GM23338 (cell line): ENCODE data around the gene CH25H. TPM values are rescaled to one million over a fixed set of nuclear protein-coding genes. Genes with fewer than 3 reads are reported as not detected.
"Not testable (repeated sequence)": the region's sequence is repeated elsewhere in the genome, so short reads cannot be mapped to it uniquely, and the experiment has no call there.

Experiments used
- ATAC-seq: fragments of 200-7000 bp; cut with Tn5 transposase; 3 replicates; pipeline ENCODE4 v1.9.1; 2020
- DNase-seq: peaks from one replicate; pipeline ENCODE4 v3.0.0-alpha.2; 2015; ENCODE audit warnings: low spot score
- H2AFZ ChIP-seq: fragments of 200-600 bp; sonication (generic); 2 replicates; pipeline ENCODE4 v1.8.0; 2016; ENCODE audit warnings: antibody characterized with exemption, mild to moderate bottlenecking, moderate library complexity
- H3F3A ChIP-seq: fragments of 200-600 bp; sonication (generic); replicated peaks from 2 replicates; pipeline ENCODE4 v1.8.0; 2017; ENCODE audit warnings: antibody characterized with exemption, mixed run types, low read depth
- H3K27ac ChIP-seq: fragments of 200-600 bp; sonication (generic); 2 replicates; pipeline ENCODE4 v1.6.1; 2016; ENCODE audit warnings: low read depth
- H3K27me3 ChIP-seq: fragments of 200-600 bp; sonication (generic); 2 replicates; pipeline ENCODE4 v1.8.0; 2016; ENCODE audit warnings: mild to moderate bottlenecking, mixed run types, moderate library complexity; ENCODE audit not compliant: insufficient read depth
- H3K36me3 ChIP-seq: fragments of 200-600 bp; sonication (generic); 2 replicates; pipeline ENCODE4 v1.8.0; 2016; ENCODE audit warnings: mild to moderate bottlenecking; ENCODE audit not compliant: insufficient read depth
- H3K4me1 ChIP-seq: fragments of 200-600 bp; sonication (generic); 2 replicates; pipeline ENCODE4 v1.8.0; 2016; ENCODE audit warnings: mild to moderate bottlenecking, moderate library complexity; ENCODE audit not compliant: insufficient read depth
- H3K4me2 ChIP-seq: fragments of 200-600 bp; sonication (generic); 2 replicates; pipeline ENCODE4 v1.7.1; 2017; ENCODE audit warnings: mixed run types
- H3K4me3 ChIP-seq: fragments of 200-600 bp; sonication (generic); 2 replicates; pipeline ENCODE4 v1.6.1; 2016; ENCODE audit warnings: mixed run types
- H3K79me2 ChIP-seq: fragments of 200-600 bp; sonication (generic); replicated peaks from 2 replicates; pipeline ENCODE4 v1.8.0; 2017; ENCODE audit warnings: mild to moderate bottlenecking; ENCODE audit not compliant: insufficient read depth
- H3K9me2 ChIP-seq: fragments of 200-600 bp; sonication (generic); 2 replicates; pipeline ENCODE4 v1.8.0; 2017; ENCODE audit not compliant: insufficient read depth
- H4K20me1 ChIP-seq: fragments of 200-600 bp; sonication (generic); replicated peaks from 2 replicates; pipeline ENCODE4 v1.8.0; 2017; ENCODE audit warnings: mild to moderate bottlenecking; ENCODE audit not compliant: insufficient read depth
- H3K27ac Mint-ChIP-seq: 2 replicates; pipeline ENCODE4 v1.8.0; 2020; ENCODE audit warnings: inconsistent platforms, mild to moderate bottlenecking, moderate library complexity, mixed read lengths
- H3K27me3 Mint-ChIP-seq: 3 replicates; pipeline ENCODE4 v1.8.0; 2022; ENCODE audit warnings: low read depth, mild to moderate bottlenecking, moderate library complexity, mixed read lengths, inconsistent platforms; ENCODE audit not compliant: insufficient read depth, poor library complexity
- H3K36me3 Mint-ChIP-seq: 3 replicates; pipeline ENCODE4 v1.8.0; 2021; ENCODE audit warnings: low read depth, mild to moderate bottlenecking, inconsistent platforms, moderate library complexity, mixed read lengths
- H3K4me1 Mint-ChIP-seq: 3 replicates; pipeline ENCODE4 v1.8.0; 2020; ENCODE audit warnings: mild to moderate bottlenecking, inconsistent platforms, mixed read lengths
- H3K4me3 Mint-ChIP-seq: 3 replicates; pipeline ENCODE4 v1.8.0; 2021; ENCODE audit warnings: moderate library complexity, mild to moderate bottlenecking, inconsistent platforms, mixed read lengths
- H3K9me3 Mint-ChIP-seq: 3 replicates; pipeline ENCODE4 v1.8.0; 2020; ENCODE audit warnings: moderate library complexity, mild to moderate bottlenecking, inconsistent platforms, mixed read lengths
- EZH2 ChIP-seq: fragments of 200-600 bp; sonication (generic); IDR thresholded peaks from one replicate; pipeline ENCODE4 v1.8.0; 2017; ENCODE audit warnings: antibody characterized with exemption, mild to moderate bottlenecking, low read depth; ENCODE audit not compliant: unreplicated experiment
- EZH2phosphoT487 ChIP-seq: fragments of 200-600 bp; sonication (generic); IDR thresholded peaks from one replicate; pipeline ENCODE4 v1.8.1; 2018; ENCODE audit warnings: antibody characterized with exemption; ENCODE audit not compliant: unreplicated experiment
- NANOG ChIP-seq: IDR thresholded peaks from 2 replicates; pipeline ENCODE4 v1.6.1; 2016; ENCODE audit warnings: antibody characterized with exemption, borderline replicate concordance
- POLR2AphosphoS5 ChIP-seq: IDR thresholded peaks from 2 replicates; pipeline ENCODE4 v1.6.1; 2016; ENCODE audit warnings: antibody characterized with exemption, low read depth
- ZNF114 ChIP-seq: fragments of 250-450 bp; sonication (Bioruptor Pico); IDR thresholded peaks from 2 replicates; pipeline ENCODE4 v1.5.0; 2020; ENCODE audit warnings: mild to moderate bottlenecking, moderate library complexity
- polyA plus RNA-seq: library from polyadenylated mRNA; unstranded; fragments of >200 nt; fragmentation: Nextera tagmentation; extraction: Ambion mirVana; gene quantifications from 2 replicates; pipeline ENCODE4 v1.2.1, GENCODE V29; 2016
- total RNA-seq: library from RNA; depleted of rRNA; stranded (reverse); fragments of >200 nt; shearing (Covaris generic); gene quantifications from 2 replicates; pipeline ENCODE4 v1.2.3, GENCODE V29; 2014
- TF ChIP-seq, protein P1 (sequence below), 2 experiments: fragments of 200-600 bp in 1 of 2; sonication (generic) in 1 of 2; conservative IDR thresholded peaks; 2 replicates each; pipeline versions ENCODE4 v1.5.1 to v1.6.1; 2016 to 2017; ENCODE audit warnings: antibody characterized with exemption in 2 of 2, low read depth in 2 of 2, mild to moderate bottlenecking in 2 of 2, moderate library complexity in 1 of 2

Gene CH25H
- total and polyA plus RNA-seq, 2 experiments from 2014 or later, result 1.3 to 1.7 TPM

DNA sequence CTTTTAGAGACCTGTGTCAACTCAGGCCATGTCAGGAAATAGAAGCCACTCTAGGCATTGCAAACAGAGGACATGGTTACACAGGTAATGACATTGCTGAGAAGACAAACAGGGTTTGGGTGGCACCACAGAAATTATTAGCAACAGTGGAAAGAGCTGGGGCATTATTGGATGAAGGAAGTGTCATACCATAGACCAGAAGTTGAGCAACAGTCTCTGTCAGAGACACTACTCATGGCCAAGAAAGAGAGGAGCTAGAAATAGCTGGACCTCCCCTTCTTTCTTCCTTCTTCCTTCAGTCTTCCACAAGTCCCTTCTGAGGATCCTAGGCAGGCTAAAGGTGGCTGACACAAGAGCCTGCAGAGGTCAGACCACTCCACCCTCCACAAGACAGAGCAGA lies 48.7 kb upstream of the CH25H start (continued):
- no peak for TF ChIP-seq ZNF114 (CRISPR knock-in tag)
- no peak for TF ChIP-seq EZH2
- no peak for TF ChIP-seq POLR2AphosphoS5
- no peak for TF ChIP-seq EZH2phosphoT487

DNA sequence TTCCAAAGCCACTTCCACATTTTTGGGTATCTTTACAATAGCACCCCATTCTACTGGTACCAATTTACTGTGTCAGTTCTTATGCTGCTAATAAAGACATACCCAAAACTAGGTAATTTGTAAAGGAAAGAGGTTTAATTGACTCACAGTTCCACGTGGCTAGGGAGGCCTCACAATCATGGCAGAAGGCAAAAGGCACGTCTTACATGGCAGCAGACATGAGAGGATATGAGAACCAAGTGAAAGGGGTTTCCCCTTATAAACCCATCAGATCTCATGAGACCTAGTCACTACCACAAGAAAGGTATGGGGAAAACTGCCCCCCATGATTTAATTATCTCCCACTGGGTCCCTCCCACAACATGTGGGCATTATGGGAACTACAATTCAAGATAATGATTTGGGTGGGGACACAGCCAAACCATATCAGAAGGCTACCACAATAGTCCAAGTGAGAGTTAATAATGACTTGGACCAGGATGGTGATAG lies 48.0 kb upstream of the CH25H start:
- DNase-seq, H3K4me3 ChIP-seq, H3K36me3 ChIP-seq, H3F3A ChIP-seq, H3K27ac ChIP-seq, H2AFZ ChIP-seq, H3K27me3 ChIP-seq, H3K9me2 ChIP-seq, H4K20me1 ChIP-seq, H3K4me2 ChIP-seq, H3K27ac Mint-ChIP-seq, H3K4me3 Mint-ChIP-seq, ATAC-seq, H3K27me3 Mint-ChIP-seq: not testable (repeated sequence)
- peaks cover 17% of the 10 kb centered on the region; the same call in 2 of the 3 replicates for H3K4me1 Mint-ChIP-seq
- H3K9me3 Mint-ChIP-seq, result peaks cover 33% of the 10 kb centered on the region
- peaks cover 28% of the 10 kb centered on the region for H3K36me3 Mint-ChIP-seq
- Histone ChIP-seq H3K79me2 (peaks cover 12% of the 10 kb centered on the region), H3K4me1 (peaks cover 17% of the 10 kb centered on the region; the same call in 1 of the 2 replicates)

DNA sequence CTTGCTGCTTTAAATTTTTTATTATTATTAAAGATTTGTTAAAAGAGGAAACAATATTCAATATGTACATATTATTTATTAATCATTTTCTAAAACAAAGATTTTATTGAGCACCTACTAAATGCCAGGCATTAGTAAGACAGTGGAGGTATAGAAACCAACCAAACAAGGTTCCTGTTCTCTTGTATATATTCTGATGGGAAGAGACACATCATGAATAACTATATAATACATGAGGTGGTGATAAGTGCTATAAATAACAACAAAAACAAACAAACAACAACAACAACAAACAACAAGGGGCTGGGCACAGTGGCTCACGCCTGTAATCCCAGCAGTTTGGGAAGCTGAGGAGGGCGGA lies 45.1 kb upstream of the CH25H start:
- ATAC-seq (no peak), DNase-seq (no peak)
- H3K9me2 ChIP-seq, result 0 out of 2 replicates have a peak, but pooled peaks cover 7% of the 10 kb centered on the region
- Mint-ChIP-seq H3K9me3 (peaks cover 33% of the 10 kb centered on the region), H3K4me1 (peaks cover 10% of the 10 kb centered on the region; the same call in 2 of the 3 replicates), H3K27ac (no peak overlapping the region), H3K4me3 (no peak overlapping the region), H3K27me3 (peaks cover 11% of the 10 kb centered on the region), H3K36me3 (peaks cover 28% of the 10 kb centered on the region)
- no peaks in the 10 kb centered on the region; the same call in 1 of the 2 replicates for H4K20me1 ChIP-seq
- TF ChIP-seq, protein P1, sequence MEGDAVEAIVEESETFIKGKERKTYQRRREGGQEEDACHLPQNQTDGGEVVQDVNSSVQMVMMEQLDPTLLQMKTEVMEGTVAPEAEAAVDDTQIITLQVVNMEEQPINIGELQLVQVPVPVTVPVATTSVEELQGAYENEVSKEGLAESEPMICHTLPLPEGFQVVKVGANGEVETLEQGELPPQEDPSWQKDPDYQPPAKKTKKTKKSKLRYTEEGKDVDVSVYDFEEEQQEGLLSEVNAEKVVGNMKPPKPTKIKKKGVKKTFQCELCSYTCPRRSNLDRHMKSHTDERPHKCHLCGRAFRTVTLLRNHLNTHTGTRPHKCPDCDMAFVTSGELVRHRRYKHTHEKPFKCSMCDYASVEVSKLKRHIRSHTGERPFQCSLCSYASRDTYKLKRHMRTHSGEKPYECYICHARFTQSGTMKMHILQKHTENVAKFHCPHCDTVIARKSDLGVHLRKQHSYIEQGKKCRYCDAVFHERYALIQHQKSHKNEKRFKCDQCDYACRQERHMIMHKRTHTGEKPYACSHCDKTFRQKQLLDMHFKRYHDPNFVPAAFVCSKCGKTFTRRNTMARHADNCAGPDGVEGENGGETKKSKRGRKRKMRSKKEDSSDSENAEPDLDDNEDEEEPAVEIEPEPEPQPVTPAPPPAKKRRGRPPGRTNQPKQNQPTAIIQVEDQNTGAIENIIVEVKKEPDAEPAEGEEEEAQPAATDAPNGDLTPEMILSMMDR (conservative IDR thresholded peaks at IDR 0.05; ENCODE audit: low read depth in 2 of 2), result no peak
- TF ChIP-seq EZH2phosphoT487 (no peak), NANOG (no peak)
- H2AFZ ChIP-seq, result no peak overlapping the region
- no peak overlapping the region for H3K27ac ChIP-seq
- H3K36me3 ChIP-seq, result no peaks in the 10 kb centered on the region
- peaks cover 28% of the 10 kb centered on the region for H3K79me2 ChIP-seq
- no peaks in the 10 kb centered on the region for H3F3A ChIP-seq
- peaks cover 9% of the 10 kb centered on the region for H3K4me1 ChIP-seq
- H3K27me3 ChIP-seq, result no peaks in the 10 kb centered on the region
- no peak overlapping the region for H3K4me3 ChIP-seq
- H3K4me2 ChIP-seq, result no peak overlapping the region
